SK-N-SH treated with all-trans-retinoic acid at 6 μM for 48 hours (cell line): ENCODE data around the gene ZGPAT.
"Not testable (repeated sequence)": the region's sequence is repeated elsewhere in the genome, so short reads cannot be mapped to it uniquely, and the experiment has no call there.

Experiments used
- ATAC-seq: fragments of 200-7000 bp; cut with Tn5 transposase; 3 replicates; pipeline ENCODE4 v1.9.1; 2020; ENCODE audit warnings: mild to moderate bottlenecking, moderate library complexity
- ARNTL ChIP-seq: fragments of 450-650 bp; formaldehyde crosslinking; IDR thresholded peaks from 2 replicates; pipeline ENCODE4 v1.5.0; 2020; ENCODE audit warnings: low read depth, mild to moderate bottlenecking, moderate library complexity, borderline replicate concordance
- BACH2 ChIP-seq: fragments of 250-450 bp; sonication (Bioruptor Pico); IDR thresholded peaks from 2 replicates; pipeline ENCODE4 v1.9.0; 2021; ENCODE audit warnings: mild to moderate bottlenecking, borderline replicate concordance
- ESRRG ChIP-seq: fragments of 250-450 bp; sonication (Bioruptor Pico); IDR thresholded peaks from 2 replicates; pipeline ENCODE4 v1.6.1; 2021; ENCODE audit warnings: mild to moderate bottlenecking
- ISL1 ChIP-seq: fragments of 250-450 bp; sonication (Bioruptor Pico); IDR thresholded peaks from 2 replicates; pipeline ENCODE4 v2.1.2; 2022; ENCODE audit warnings: mild to moderate bottlenecking, moderate library complexity
- OSR1 ChIP-seq: fragments of 250-450 bp; sonication (Bioruptor Pico); IDR thresholded peaks from 2 replicates; pipeline ENCODE4 v1.8.0; 2022; ENCODE audit warnings: moderate library complexity, mild to moderate bottlenecking, inconsistent platforms
- PPARA ChIP-seq: fragments of 250-450 bp; sonication (Bioruptor Pico); IDR thresholded peaks from 2 replicates; pipeline ENCODE4 v1.5.0; 2020; ENCODE audit warnings: mild to moderate bottlenecking, borderline replicate concordance
- SNAI2 ChIP-seq: fragments of 250-450 bp; sonication (Bioruptor Pico); IDR thresholded peaks from 2 replicates; pipeline ENCODE4 v1.5.0; 2020; ENCODE audit warnings: mild to moderate bottlenecking, moderate library complexity
- TOX ChIP-seq: fragments of 250-450 bp; sonication (Bioruptor Pico); IDR thresholded peaks from 2 replicates; pipeline ENCODE4 v1.8.0; 2021; ENCODE audit warnings: mild to moderate bottlenecking, moderate library complexity, borderline replicate concordance
- ZC3H10 ChIP-seq: fragments of 250-450 bp; sonication (Bioruptor Pico); IDR thresholded peaks from 2 replicates; pipeline ENCODE4 v1.5.1; 2021; ENCODE audit warnings: mild to moderate bottlenecking, moderate library complexity
- ZFP30 ChIP-seq: fragments of 450-650 bp; formaldehyde crosslinking; IDR thresholded peaks from 2 replicates; pipeline ENCODE4 v1.5.0; 2022; ENCODE audit warnings: mild to moderate bottlenecking, moderate library complexity
- ZNF565 ChIP-seq: fragments of 450-650 bp; formaldehyde crosslinking; conservative IDR thresholded peaks from 2 replicates; pipeline ENCODE4 v1.5.0; 2020; ENCODE audit warnings: low read depth, mild to moderate bottlenecking, moderate library complexity
- ZNF70 ChIP-seq: fragments of 450-650 bp; formaldehyde crosslinking; IDR thresholded peaks from 2 replicates; pipeline ENCODE4 v1.5.0; 2020; ENCODE audit warnings: mild to moderate bottlenecking, moderate library complexity
- ZNF8 ChIP-seq: fragments of 450-650 bp; formaldehyde crosslinking; IDR thresholded peaks from 2 replicates; pipeline ENCODE4 v1.5.0; 2020; ENCODE audit warnings: mild to moderate bottlenecking, moderate library complexity
- TF ChIP-seq, protein P1 (sequence below): fragments of 250-450 bp; sonication (Bioruptor Pico); IDR thresholded peaks from 2 replicates; pipeline ENCODE4 v1.5.1; 2020; ENCODE audit warnings: low read depth, mild to moderate bottlenecking, moderate library complexity
- TF ChIP-seq, protein P2 (sequence below): fragments of 250-450 bp; sonication (Bioruptor Pico); IDR thresholded peaks from 2 replicates; pipeline ENCODE4 v1.5.0; 2020; ENCODE audit warnings: mild to moderate bottlenecking, moderate library complexity
- TF ChIP-seq, protein P3 (sequence below): fragments of 250-450 bp; sonication (Bioruptor Pico); IDR thresholded peaks from 2 replicates; pipeline ENCODE4 v1.5.1; 2021; ENCODE audit warnings: mild to moderate bottlenecking, moderate library complexity

ZGPAT gene

DNA sequence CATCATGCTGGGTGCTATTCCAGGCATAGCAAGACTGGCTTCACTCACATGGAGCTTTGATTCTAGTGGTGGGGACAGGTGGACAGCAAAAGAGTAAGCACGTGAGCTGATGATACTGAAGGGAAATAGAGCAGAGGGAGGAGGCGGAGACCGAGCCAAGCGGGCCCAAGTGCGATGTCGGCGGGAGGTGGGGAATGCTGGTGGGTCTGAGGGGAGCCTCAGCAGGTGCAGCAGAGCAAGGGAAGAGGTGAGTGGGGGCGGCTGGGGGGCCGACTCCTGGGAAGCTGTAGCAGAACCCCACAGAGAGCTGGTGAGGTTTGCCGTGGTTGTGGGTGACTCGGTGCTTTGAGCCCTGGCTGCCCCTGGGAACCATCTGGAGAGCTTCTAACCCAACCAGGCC lies 39.5 kb upstream of the ZGPAT start:
- TF ChIP-seq TOX (no peak), ARNTL (CRISPR knock-in tag) (no peak), ZNF70 (no peak), ZC3H10 (CRISPR knock-in tag) (no peak), ISL1 (CRISPR knock-in tag) (no peak), ZNF565 (CRISPR knock-in tag) (no peak), OSR1 (CRISPR knock-in tag) (no peak)
- TF ChIP-seq, protein P1, sequence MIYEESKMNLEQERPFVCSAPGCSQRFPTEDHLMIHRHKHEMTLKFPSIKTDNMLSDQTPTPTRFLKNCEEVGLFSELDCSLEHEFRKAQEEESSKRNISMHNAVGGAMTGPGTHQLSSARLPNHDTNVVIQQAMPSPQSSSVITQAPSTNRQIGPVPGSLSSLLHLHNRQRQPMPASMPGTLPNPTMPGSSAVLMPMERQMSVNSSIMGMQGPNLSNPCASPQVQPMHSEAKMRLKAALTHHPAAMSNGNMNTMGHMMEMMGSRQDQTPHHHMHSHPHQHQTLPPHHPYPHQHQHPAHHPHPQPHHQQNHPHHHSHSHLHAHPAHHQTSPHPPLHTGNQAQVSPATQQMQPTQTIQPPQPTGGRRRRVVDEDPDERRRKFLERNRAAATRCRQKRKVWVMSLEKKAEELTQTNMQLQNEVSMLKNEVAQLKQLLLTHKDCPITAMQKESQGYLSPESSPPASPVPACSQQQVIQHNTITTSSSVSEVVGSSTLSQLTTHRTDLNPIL (CRISPR knock-in tag) = no peak
- TF ChIP-seq, protein P2, sequence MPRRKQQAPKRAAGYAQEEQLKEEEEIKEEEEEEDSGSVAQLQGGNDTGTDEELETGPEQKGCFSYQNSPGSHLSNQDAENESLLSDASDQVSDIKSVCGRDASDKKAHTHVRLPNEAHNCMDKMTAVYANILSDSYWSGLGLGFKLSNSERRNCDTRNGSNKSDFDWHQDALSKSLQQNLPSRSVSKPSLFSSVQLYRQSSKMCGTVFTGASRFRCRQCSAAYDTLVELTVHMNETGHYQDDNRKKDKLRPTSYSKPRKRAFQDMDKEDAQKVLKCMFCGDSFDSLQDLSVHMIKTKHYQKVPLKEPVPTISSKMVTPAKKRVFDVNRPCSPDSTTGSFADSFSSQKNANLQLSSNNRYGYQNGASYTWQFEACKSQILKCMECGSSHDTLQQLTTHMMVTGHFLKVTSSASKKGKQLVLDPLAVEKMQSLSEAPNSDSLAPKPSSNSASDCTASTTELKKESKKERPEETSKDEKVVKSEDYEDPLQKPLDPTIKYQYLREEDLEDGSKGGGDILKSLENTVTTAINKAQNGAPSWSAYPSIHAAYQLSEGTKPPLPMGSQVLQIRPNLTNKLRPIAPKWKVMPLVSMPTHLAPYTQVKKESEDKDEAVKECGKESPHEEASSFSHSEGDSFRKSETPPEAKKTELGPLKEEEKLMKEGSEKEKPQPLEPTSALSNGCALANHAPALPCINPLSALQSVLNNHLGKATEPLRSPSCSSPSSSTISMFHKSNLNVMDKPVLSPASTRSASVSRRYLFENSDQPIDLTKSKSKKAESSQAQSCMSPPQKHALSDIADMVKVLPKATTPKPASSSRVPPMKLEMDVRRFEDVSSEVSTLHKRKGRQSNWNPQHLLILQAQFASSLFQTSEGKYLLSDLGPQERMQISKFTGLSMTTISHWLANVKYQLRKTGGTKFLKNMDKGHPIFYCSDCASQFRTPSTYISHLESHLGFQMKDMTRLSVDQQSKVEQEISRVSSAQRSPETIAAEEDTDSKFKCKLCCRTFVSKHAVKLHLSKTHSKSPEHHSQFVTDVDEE (CRISPR knock-in tag) = no peak
- TF ChIP-seq, protein P3, sequence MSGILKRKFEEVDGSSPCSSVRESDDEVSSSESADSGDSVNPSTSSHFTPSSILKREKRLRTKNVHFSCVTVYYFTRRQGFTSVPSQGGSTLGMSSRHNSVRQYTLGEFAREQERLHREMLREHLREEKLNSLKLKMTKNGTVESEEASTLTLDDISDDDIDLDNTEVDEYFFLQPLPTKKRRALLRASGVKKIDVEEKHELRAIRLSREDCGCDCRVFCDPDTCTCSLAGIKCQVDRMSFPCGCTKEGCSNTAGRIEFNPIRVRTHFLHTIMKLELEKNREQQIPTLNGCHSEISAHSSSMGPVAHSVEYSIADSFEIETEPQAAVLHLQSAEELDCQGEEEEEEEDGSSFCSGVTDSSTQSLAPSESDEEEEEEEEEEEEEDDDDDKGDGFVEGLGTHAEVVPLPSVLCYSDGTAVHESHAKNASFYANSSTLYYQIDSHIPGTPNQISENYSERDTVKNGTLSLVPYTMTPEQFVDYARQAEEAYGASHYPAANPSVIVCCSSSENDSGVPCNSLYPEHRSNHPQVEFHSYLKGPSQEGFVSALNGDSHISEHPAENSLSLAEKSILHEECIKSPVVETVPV (CRISPR knock-in tag) = no peak

DNA sequence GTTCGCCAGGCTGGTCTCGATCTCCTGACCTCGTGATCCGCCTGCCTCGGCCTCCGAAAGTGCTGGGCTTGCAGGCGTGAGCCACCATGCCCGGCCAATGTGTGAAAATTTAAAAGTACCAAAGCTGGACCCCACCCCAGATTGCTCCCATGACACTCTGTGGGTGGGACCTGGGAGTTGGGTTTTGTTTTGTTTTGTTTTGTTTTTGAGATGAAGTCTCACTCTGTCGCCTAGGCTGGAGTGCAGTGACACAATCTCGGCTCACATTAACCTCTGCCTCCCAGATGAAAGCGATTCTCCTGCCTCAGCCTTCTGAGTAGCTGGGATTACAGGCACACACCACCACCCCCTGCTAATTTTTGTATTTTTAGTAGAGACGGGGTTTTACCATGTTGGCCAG lies 36.1 kb upstream of the ZGPAT start:
- not testable (repeated sequence) for ATAC-seq

More for the DNA sequence above, 39.5 kb upstream of the ZGPAT start:
- ATAC-seq = no peak

DNA sequence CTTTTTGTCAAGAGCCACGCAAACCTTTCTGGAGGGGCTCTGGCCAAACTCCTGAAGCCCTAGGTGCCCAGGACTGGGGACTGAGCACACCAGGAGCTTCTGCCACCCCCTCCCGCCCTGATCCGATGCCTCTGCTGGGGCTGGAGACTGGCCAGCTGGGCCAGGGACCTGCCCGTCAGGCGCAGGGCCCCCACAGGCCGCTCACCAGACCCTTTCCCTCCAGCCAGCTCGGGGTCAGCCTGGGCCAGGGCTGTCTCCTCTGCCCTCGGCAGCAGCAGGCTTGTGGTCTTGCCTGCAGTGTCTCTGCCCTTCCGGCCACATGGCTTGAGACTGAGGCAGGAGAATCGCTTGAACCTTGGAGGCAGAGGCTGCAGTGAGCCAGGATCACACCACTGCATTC lies 35.2 kb upstream of the ZGPAT start:
- no peak for TF ChIP-seq SNAI2 (CRISPR knock-in tag)
- TF ChIP-seq, protein P3 (CRISPR knock-in tag) = no peak
- TF ChIP-seq OSR1 (CRISPR knock-in tag) = no peak
- TF ChIP-seq, protein P1 (CRISPR knock-in tag) = no peak
- TF ChIP-seq ZFP30 (CRISPR knock-in tag) = no peak
- no peak for TF ChIP-seq BACH2 (CRISPR knock-in tag)
- TF ChIP-seq ZNF70 = no peak
- no peak for TF ChIP-seq TOX
- TF ChIP-seq, protein P2 (CRISPR knock-in tag) = no peak
- TF ChIP-seq ZNF8 (CRISPR knock-in tag) = no peak
- TF ChIP-seq PPARA (CRISPR knock-in tag) = no peak
- TF ChIP-seq ESRRG (CRISPR knock-in tag) = no peak
- TF ChIP-seq ZC3H10 (CRISPR knock-in tag) = no peak
- ATAC-seq = no peak

DNA sequence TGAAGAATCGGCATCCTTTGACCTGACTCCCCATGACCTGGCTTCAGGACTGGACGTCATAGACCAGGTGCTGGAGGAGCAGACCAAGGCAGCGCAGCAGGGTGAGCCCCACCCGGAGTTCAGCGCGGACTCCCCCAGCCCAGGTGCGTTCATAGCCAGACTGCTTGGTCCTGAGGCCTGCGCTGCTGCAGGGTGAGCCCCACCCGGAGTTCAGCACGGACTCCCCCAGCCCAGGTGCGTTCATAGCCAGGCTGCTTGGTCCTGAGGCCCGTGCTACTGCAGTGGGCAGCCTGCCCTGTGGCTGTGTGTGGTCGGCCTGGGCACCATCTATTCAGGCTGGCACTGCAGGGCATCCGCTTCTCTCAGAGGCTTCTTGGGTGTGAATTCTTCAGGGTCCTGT lies 33.9 kb upstream of the ZGPAT start:
- no peak for TF ChIP-seq ZNF565 (CRISPR knock-in tag)
- no peak for TF ChIP-seq PPARA (CRISPR knock-in tag)
- TF ChIP-seq OSR1 (CRISPR knock-in tag) = no peak
- ATAC-seq = no peak; the same call in 2 of the 3 replicates
